PFSK-1 (cell line): Measurements from ENCODE around the gene TRIM32.

Experiments
- FOXP2 ChIP-seq: optimal IDR thresholded peaks from 2 replicates; pipeline ENCODE3; 2011; ENCODE audit warnings: borderline replicate concordance, control low read depth, inconsistent platforms; ENCODE audit not compliant: insufficient read depth; ENCODE audit errors: extremely low read length, extremely low read depth
- POLR2AphosphoS5 ChIP-seq: IDR thresholded peaks from 2 replicates; pipeline ENCODE4 v1.6.1; 2012; ENCODE audit warnings: low read depth, mild to moderate bottlenecking, control low read depth, low read length, moderate library complexity
- REST ChIP-seq, 2 experiments: IDR thresholded peaks; 2 replicates each; pipeline versions ENCODE4 v1.6.1 to v1.8.0; 2011 to 2012; ENCODE audit warnings: low read depth in 2 of 2, low read length in 2 of 2, control low read depth in 1 of 2, inconsistent platforms in 1 of 2, mild to moderate bottlenecking in 1 of 2, moderate library complexity in 1 of 2; ENCODE audit not compliant: insufficient read depth in 1 of 2
- SIN3A ChIP-seq: IDR thresholded peaks from 2 replicates; pipeline ENCODE4 v1.6.1; 2012; ENCODE audit warnings: mild to moderate bottlenecking, low read length, moderate library complexity, borderline replicate concordance; ENCODE audit not compliant: insufficient read depth
- TAF1 ChIP-seq: IDR thresholded peaks from 2 replicates; pipeline ENCODE4 v1.6.1; 2012; ENCODE audit warnings: low read length, control low read depth, borderline replicate concordance; ENCODE audit not compliant: insufficient read depth

Gene TRIM32

GRCh38 chr9:116703634-116704033, 16.5 kb downstream of the TRIM32 start:
- TF ChIP-seq TAF1 (no peak), REST (IDR thresholded peaks at IDR 0.05; ENCODE audit: insufficient read depth in 1 of 2, low read depth in 2 of 2, low read length in 2 of 2) (no peak), FOXP2 (no peak), POLR2AphosphoS5 (no peak), SIN3A (no peak)

- TF ChIP-seq TAF1 (no peak), SIN3A (no peak), POLR2AphosphoS5 (no peak)
Measured at GRCh38 chr9:116704470-116704869, 17.4 kb downstream of the TRIM32 start.

GRCh38 chr9:116705531-116705930, 18.4 kb downstream of the TRIM32 start:
- no peak for TF ChIP-seq TAF1
- no peak for TF ChIP-seq SIN3A
- no peak for TF ChIP-seq REST (IDR thresholded peaks at IDR 0.05; ENCODE audit: insufficient read depth in 1 of 2, low read depth in 2 of 2, low read length in 2 of 2)
- no peak for TF ChIP-seq POLR2AphosphoS5

- TF ChIP-seq SIN3A (no peak), TAF1 (no peak), POLR2AphosphoS5 (no peak), FOXP2 (no peak), REST (IDR thresholded peaks at IDR 0.05; ENCODE audit: insufficient read depth in 1 of 2, low read depth in 2 of 2, low read length in 2 of 2) (no peak)
Measured at GRCh38 chr9:116706310-116707290, 19.5 kb downstream of the TRIM32 start.

- TF ChIP-seq POLR2AphosphoS5, result no peak
- TF ChIP-seq TAF1, result no peak
- TF ChIP-seq FOXP2, result no peak
- no peak for TF ChIP-seq SIN3A
Measured at GRCh38 chr9:116712781-116713180, 25.7 kb downstream of the TRIM32 start.

GRCh38 chr9:116713271-116713670, 26.2 kb downstream of the TRIM32 start:
- TF ChIP-seq TAF1 (no peak), FOXP2 (no peak), POLR2AphosphoS5 (no peak), REST (IDR thresholded peaks at IDR 0.05; ENCODE audit: insufficient read depth in 1 of 2, low read depth in 2 of 2, low read length in 2 of 2) (no peak), SIN3A (no peak)
